GM21528 (cell line): Measurements from ENCODE around the gene NRTN.
A peak's percentile ranks its signal among the peaks of the same experiment; 100 is the strongest.

Source experiments
- ATAC-seq: cut with Tn5 transposase; IDR thresholded peaks from one replicate; pipeline ENCODE4 v1.9.1; 2021; ENCODE audit warnings: mild to moderate bottlenecking, moderate library complexity; ENCODE audit not compliant: unreplicated experiment, low FRiP score

Gene NRTN

GRCh38 chr19:5811117-5811516 is 6.2 kb downstream of the NRTN start:
- ATAC-seq, result no peak

GRCh38 chr19:5814123-5814851 is 9.4 kb downstream of the NRTN start:
- no peak for ATAC-seq

- ATAC-seq, result no peak
These were observed 10.0 kb downstream of the NRTN start for GRCh38 chr19:5814852-5815246.

- no peak for ATAC-seq
These were observed 12.4 kb downstream of the NRTN start for GRCh38 chr19:5817218-5817617.

GRCh38 chr19:5818594-5818993 is 13.7 kb downstream of the NRTN start:
- ATAC-seq, result no peak

GRCh38 chr19:5820785-5821184 is 15.9 kb downstream of the NRTN start:
- no peak for ATAC-seq

- ATAC-seq, result no peak
These were observed 16.8 kb downstream of the NRTN start for GRCh38 chr19:5821521-5822180.

- no peak for ATAC-seq
These were observed 17.4 kb downstream of the NRTN start for GRCh38 chr19:5822181-5822844.

- ATAC-seq, result no peak
These were observed 18.9 kb downstream of the NRTN start for GRCh38 chr19:5823579-5824281.

- ATAC-seq, result no peak
These were observed 19.9 kb downstream of the NRTN start for GRCh38 chr19:5824751-5825150.

- no peak for ATAC-seq
These were observed 20.3 kb downstream of the NRTN start for GRCh38 chr19:5825178-5825577.

GRCh38 chr19:5826531-5827341 is 21.9 kb downstream of the NRTN start:
- no peak for ATAC-seq

GRCh38 chr19:5827342-5827890 is 22.5 kb downstream of the NRTN start:
- no peak for ATAC-seq

GRCh38 chr19:5827891-5828660 is 23.2 kb downstream of the NRTN start:
- peak; percentile 58 for ATAC-seq

- no peak for ATAC-seq
These were observed 24.0 kb downstream of the NRTN start for GRCh38 chr19:5828661-5829566.

GRCh38 chr19:5829567-5830310 is 24.9 kb downstream of the NRTN start:
- ATAC-seq, result no peak

- ATAC-seq, result no peak
These were observed 26.3 kb downstream of the NRTN start for GRCh38 chr19:5831159-5831558.

- no peak for ATAC-seq
These were observed 27.2 kb downstream of the NRTN start for GRCh38 chr19:5832061-5832460.
